Measurements from ENCODE around the gene CCDC9.

CCDC9 gene

DNA sequence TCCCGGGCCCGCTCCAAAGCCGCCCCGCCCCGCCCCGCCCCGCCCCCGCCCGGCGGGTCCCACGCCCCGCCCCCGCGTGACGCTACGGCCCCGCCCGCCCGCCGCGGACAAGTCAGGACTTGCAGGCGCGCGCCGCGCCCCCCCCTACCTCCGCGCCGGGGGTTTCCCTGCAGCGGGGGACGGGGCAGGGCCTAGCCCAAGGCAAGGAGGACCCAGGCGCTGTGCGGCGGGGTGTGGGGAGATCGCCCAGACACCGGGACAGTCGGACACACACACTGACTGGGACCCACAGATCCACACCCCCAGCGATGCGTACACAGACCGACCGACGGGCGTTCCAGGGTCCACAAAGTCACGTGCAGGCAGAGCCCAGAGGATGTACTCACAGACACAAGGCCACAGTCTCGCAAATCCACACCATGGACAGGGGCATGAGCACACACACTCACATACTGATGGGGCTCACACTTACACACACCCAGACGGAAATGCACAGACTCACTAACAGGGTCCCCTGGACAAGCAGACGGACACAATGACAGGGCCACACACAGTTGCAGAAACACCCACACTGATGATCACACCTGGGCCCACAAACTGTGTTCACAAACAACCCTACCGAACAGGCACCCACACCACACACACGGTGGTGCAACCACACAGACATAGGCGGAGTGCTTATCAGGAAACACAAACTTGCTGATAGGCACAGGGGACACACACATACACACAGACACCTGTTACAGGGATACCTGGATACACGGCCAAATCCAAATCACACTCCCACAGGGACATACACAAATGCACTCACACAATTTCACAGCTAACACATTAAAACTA lies 24.9 kb upstream of the CCDC9 start:
- no peak for DNase-seq (ENCODE audit: low read depth, low spot score)
- TF ChIP-seq CTCF (IDR thresholded peaks at IDR 0.05; ENCODE audit: insufficient read depth, low read length, missing control alignments), result no peak
- ChIA-PET CTCF (interaction anchor here (1.1 to 3.0 kb wide), 4 partner anchors 9 to 21 kb away, joined by 4 to 23 read pairs (median 16); no protein-coding TSS in a partner anchor), POLR2A (no interaction called here)
- peak overlapping the region; percentile 95 for H3K4me3 ChIP-seq (ENCODE audit: low read depth, low read length)

- H3K4me3 ChIP-seq (ENCODE audit: low read depth, low read length), result peak overlapping the region; percentile 53
- no peak for TF ChIP-seq CTCF (IDR thresholded peaks at IDR 0.05; ENCODE audit: insufficient read depth, low read length, missing control alignments)
- POLR2A ChIA-PET, result interaction anchor here (1.0 to 1.2 kb wide), 3 partner anchors 11 to 24 kb away, joined by 3 to 5 read pairs (median 3); partner anchors contain the start of gene CCDC9
- DNase-seq (ENCODE audit: low read depth, low spot score), result no peak
- CTCF ChIA-PET, result interaction anchor here (1.1 to 3.0 kb wide), 5 partner anchors 8 to 74 kb away, joined by 4 to 23 read pairs (median 11); no protein-coding TSS in a partner anchor
Measured at GRCh38 chr19:47232422-47233211, 23.7 kb upstream of the CCDC9 start.

DNA sequence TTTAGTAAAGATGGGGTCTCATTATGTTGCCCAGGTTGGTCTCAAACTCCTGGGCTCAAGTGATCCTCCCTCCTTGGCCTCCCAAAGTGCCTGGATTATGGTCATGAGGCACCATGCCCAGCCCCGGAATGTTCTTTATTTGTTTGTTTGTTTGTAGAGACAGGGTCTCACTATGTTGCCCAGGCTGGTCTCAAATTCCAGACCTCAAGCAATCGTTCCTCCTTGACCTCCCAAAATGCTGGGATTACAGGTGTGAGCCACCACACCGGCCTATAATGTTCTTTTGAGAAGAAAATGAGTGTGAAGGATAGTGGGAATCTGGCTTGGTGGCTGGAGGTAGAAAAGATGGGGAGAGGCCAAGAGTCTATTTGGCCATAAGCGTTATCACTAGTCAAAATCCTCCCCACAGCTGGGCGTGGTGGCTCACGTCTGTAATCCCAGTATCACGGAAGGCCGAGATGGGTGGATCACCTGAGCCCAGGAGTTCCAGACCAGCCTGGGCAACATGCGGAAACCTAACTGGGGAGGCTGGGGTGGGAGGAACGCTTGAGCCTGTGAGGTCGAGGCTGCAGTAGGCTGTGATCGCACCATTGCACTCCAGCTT lies 20.2 kb upstream of the CCDC9 start:
- CTCF ChIA-PET, result interaction anchor here (0.6 to 3.5 kb wide), 4 partner anchors 11 to 180 kb away, joined by 3 to 18 read pairs (median 6); no protein-coding TSS in a partner anchor

DNA sequence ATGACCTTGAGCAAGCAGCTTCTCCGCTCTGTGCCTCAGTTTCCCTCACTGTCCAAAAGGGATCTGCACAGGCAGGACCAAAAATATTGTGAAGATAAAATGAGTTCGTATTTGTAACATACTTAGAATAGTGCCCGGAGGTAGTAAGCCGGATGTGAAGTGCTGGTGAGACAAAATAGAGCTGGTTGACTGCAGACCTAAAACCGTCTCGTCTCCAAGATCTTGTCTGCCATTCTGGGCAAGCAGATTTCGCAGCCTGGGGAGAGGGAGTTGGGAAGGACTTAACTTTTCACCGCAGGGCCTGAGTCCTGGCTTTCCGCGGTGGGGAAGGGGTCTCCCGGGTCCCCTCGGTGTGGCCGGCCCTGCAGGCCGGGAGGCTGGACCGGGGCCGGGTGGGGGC lies 17.2 kb upstream of the CCDC9 start:
- CTCF ChIA-PET, result interaction anchor here (1.4 to 3.5 kb wide), 4 partner anchors 8 to 89 kb away, joined by 4 to 18 read pairs (median 12); no protein-coding TSS in a partner anchor
- no peak for TF ChIP-seq CTCF (IDR thresholded peaks at IDR 0.05; ENCODE audit: insufficient read depth, low read length, missing control alignments)
- POLR2A ChIA-PET, result interaction anchor here (1.2 to 1.4 kb wide), 2 partner anchors 13 to 18 kb away, joined by 3 to 6 read pairs; partner anchors contain the start of gene CCDC9
- DNase-seq (ENCODE audit: low read depth, low spot score), result no peak
- peak overlapping the region; percentile 47 for H3K4me3 ChIP-seq (ENCODE audit: low read depth, low read length)

More for the DNA sequence above, 20.2 kb upstream of the CCDC9 start:
- POLR2A ChIA-PET, result interaction anchor here (1.3 kb wide), 1 partner anchor 8 kb away, joined by 3 read pairs; no protein-coding TSS in a partner anchor
- no peak for TF ChIP-seq CTCF (IDR thresholded peaks at IDR 0.05; ENCODE audit: insufficient read depth, low read length, missing control alignments)
- DNase-seq (ENCODE audit: low read depth, low spot score), result no peak
- no peak overlapping the region for H3K4me3 ChIP-seq (ENCODE audit: low read depth, low read length)

- peak overlapping the region; percentile 47 for H3K4me3 ChIP-seq (ENCODE audit: low read depth, low read length)
- TF ChIP-seq CTCF (IDR thresholded peaks at IDR 0.05; ENCODE audit: insufficient read depth, low read length, missing control alignments), result no peak
- DNase-seq (ENCODE audit: low read depth, low spot score), result no peak
- ChIA-PET CTCF (interaction anchor here (0.7 to 3.5 kb wide), 5 partner anchors 7 to 90 kb away, joined by 3 to 18 read pairs (median 11); no protein-coding TSS in a partner anchor), POLR2A (interaction anchor here (0.9 to 1.4 kb wide), 3 partner anchors 13 to 17 kb away, joined by 3 to 6 read pairs (median 4); partner anchors contain the start of gene CCDC9)
Measured at GRCh38 chr19:47239610-47240296, 16.6 kb upstream of the CCDC9 start.
